HG03575 (cell line): ENCODE results near the gene PARD3.

ENCODE experiments used
- ATAC-seq: cut with Tn5 transposase; IDR thresholded peaks from one replicate; pipeline ENCODE4 v1.9.1; 2021; ENCODE audit not compliant: unreplicated experiment, insufficient number of reproducible peaks, low FRiP score; ENCODE audit errors: extremely low read depth

Gene PARD3

DNA sequence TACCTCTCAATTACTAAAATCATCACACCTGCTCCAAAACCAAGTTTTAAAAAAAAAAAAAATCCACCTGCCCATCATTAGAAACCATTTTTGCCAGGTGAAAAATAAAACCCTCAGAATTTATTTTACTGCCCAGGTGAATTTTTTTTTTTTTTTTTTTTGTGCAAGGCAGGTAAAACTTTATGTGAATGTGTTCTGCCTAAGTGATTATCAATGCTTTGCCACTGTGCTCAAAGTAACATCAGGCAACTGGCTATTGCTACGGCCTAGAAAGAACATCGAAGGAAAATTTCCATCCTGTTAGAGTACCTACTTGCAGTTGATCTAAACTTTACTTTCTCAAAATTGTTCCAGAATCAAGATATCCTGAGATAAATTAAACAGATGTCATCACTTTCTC lies 512.1 kb downstream of the PARD3 start:
- no peak for ATAC-seq

DNA sequence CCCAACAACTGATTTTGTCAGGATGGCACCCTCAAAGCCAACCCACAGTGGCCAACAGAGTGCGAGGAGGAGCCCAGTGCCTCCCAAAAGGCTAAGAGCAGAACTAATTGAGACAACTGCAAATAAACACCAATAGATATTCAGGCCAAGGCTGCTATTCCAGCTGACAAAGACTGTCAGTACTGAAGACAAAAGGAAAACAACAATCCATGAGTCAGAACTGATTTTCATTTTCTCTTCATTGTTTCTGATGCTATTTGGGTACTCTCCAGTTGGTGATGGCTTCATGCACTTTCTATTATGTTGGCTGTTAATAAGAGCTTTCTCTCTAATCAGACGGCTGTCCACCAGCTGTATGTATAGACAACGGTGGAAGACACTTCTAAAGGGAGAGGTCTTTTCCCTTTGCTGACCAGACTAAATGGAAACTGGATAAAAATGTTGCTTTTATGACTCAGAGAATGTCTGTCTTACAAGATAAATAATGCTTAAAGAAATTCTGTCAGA lies 515.9 kb downstream of the PARD3 start:
- ATAC-seq = no peak

DNA sequence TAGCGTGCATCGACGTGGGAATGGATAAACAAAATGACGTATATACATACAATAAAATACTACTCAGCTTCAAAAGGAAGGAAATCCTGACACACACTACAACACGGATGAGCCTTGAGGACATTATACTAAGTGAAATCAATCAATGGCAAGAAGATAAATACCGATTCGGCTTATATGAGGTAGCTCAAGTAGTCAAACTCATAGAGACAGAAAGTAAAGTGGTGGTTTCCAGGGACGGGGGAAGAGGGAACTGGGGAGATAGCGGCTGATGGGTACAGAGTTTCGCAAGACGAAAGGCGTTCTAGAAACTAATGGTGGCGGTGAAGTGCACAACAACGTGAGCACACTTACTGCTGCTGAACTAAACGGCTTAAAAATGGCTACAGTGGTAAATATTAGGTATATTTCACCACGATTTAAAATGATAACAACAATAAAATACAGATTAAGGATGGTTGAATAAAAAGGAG lies 516.7 kb downstream of the PARD3 start:
- ATAC-seq = no peak

DNA sequence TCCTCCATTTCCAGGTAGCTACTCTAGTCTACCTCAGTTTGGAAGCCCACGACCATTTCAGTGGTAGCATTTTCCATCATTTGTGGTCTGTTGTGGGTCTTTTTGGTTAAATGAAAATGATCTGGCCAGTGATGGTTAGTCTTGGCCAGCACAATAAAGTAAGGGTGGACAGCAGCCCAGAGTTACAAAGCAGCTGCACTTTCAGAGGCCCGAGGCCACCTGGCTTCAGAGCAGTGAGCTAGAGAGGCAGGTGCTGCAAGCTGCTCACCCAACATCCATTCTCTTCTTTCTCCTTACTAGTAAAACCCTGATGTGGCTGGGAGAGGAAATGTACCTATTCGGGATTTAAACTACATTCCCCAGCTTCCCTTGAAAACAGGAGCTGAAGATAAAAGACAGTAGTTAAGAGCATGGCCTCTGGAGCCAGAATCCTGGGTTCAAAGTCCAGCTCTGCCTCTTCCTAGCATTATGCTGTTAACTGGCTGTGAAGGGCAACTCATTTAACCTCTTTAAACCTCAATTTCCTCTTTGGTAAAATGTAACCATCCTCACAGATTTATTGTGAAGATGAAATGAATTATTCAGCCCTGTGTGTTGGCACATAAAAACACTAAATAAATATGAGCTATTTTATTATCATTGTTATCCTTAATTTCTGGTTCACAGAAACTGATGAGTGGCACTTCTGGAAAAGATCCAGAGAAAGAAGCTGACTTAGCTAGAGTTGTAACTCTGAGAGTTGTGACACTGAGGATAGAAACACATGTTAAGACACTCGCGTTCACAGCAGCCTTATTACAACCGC lies 517.4 kb downstream of the PARD3 start:
- ATAC-seq = no peak

DNA sequence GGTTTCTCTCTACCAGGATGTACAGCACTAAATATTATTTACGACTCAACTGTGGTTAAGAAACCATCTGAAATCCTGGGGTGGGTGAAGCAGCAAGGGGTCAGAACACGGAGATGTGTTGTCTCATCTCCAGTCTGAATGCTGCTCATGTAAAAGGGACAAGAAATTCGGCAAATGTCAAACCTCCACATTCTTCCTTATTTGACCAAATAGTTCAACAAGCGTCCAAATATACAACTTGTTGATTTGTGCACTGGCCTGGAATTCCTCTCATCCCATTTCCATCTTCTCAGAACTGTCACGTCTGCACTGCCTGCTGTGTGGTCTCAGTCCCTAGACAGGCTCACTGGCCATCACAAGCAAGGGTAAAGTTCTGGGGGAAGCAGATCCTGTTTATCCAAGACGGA lies 520.0 kb downstream of the PARD3 start:
- ATAC-seq = no peak

DNA sequence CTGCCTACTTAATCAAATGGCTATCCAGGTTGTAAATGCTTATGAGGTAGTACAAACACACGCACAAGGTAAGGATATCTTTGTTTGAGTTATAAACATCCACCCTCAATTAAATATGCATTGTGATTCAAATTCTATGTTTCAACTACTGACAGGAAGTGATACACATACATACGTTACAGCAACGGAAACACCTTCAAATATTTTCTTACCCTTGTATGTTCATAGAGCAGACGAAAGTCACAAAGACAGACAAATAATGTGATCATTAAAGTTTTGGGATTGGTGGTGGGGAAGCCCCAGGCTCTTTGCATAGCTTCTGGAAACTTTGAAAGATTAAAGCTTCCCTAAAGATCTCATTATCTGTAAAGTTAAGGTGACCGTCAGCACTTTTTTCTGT lies 521.0 kb downstream of the PARD3 start:
- no peak for ATAC-seq

DNA sequence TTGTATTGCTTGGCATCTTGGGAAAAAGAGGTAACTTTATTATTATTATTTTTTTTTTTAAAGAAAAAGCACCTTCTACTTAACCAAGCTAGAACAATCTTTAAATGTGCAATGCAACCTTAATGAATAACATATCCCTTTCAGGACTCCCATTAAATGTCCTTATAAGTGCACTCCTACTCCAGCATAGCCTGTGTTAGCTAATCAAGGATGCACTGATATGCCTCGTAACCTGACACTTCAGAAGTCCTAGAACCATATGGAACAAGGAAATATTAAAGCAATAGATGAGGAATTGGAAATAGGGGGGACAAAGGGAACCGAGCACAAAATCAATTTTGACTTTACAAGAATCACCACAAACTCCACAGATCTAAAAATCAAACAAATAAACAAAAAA lies 522.4 kb downstream of the PARD3 start:
- ATAC-seq = no peak

DNA sequence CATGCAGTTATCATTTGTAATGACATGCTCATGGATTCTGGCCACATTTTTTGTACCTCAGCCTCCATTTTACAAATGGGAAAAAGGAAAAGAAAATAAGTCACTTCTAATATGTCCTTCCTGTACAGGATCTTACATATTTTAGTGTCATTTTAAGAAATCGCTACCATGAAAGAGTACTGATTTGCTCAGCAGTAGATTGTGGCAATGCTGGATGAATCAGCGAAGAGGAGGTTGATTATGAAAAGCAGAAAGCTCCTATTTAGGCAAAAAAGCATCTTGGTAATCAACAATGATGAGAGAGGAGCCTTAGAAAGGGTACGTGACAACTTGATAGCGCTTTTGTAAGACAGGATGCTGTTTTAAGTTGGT lies 522.9 kb downstream of the PARD3 start:
- ATAC-seq = no peak

DNA sequence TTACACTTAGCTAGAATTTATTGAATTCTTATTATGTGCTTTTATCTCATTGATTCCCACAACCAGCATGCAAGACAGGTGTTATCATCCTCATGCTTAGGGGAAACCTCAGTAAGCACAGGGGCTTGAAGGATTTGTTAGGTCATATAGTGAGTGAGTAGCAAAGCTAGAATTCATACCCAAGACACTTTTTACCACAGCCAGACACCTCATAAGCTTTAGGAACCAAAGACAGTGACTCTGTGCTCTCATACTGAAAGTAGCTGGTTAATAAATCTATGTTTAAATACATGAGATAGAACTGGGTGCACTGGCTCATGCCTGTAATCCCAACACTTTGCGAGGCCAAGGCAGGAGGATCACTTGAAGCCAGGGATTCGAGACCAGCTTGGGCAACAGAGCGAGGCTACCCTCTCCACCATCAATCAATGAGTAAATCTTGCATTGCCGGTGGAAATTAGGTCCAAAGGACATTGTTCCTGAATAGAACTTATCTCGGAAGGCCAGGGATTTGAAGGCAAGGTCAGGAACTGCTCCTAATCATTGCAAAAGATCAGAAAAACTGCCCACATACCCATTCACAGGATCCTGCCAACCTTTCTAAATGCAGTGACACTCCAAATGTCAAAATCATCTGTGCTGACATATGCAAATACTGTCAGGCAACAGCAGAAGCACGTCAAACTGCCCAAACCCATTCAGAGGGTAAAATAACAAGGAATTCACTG lies 523.5 kb downstream of the PARD3 start:
- ATAC-seq = no peak

DNA sequence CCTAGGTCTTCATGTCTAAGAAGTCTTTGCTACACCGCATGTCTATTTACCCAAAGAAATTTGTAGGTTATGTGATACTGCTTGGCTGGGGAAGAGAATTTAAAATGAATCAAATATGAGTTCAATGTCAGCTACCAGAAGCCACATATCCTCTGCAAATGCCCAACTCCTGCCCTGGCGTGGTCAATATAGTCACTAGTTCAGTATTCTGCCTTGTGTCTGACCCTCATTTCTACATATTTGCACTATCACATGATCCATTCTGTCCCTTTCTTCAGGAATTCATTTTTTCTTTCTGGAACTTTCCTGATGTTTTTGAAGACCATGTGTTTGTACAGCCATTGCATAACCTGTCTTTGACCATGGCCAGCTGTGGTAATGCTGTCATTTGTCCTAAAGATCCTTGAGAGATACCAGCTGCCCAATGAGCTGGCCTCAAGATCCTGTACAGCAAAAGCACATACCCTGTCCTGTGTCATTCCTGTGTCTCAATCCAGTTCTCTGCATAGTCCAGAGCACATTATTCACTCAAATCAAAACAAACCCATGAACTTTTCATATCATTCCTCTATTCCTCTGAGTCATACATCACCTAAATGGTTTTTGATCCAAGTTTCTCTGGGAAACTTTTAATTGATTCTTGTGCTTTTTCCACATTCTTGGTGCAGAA lies 524.5 kb downstream of the PARD3 start:
- ATAC-seq = no peak

DNA sequence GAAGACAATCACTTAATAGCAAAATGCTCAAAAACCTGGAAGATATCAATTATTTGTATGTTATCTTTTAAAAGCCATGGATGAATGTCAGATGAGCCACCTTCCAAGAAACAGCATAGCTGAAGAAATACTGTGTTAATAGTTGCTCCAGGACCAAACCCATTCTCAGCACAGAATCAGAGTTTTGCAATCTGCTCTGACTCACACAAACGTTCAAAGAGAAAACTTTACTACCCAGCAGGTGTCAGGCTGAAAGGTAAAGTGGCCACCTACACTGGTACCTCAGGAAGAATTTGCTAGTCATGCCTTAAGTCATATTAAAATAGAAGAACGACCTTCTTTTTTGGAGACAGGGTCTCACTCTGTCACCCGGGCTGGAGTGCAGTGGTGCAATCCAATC lies 526.5 kb downstream of the PARD3 start:
- no peak for ATAC-seq

DNA sequence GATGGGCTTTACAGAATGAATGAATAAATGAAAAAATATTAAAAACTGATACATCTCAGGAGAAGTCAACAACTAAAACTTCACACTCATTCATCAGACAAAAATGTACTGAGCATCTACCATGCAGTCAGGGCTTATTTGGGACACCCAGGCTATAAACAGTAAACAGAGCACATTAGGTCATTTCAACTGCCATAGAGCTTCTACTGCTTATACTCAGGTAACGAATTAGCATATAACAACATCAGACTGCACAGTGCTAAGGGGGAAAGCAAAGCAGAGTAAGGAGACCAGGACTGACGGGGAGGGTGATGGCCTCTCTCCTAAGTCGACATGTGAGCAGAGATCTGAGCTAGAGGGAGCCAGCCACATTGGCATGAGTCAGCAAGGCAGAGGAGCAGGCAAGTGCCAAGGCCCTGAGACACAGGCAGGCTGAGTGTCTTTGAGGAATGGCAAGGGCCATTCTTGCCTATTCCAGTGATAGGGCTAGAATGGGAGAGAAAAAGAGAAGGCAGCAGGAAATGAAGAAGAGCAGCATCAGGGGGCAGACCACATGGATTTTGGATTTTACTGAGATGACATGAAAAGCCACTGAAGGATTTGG lies 528.9 kb downstream of the PARD3 start:
- ATAC-seq = no peak

DNA sequence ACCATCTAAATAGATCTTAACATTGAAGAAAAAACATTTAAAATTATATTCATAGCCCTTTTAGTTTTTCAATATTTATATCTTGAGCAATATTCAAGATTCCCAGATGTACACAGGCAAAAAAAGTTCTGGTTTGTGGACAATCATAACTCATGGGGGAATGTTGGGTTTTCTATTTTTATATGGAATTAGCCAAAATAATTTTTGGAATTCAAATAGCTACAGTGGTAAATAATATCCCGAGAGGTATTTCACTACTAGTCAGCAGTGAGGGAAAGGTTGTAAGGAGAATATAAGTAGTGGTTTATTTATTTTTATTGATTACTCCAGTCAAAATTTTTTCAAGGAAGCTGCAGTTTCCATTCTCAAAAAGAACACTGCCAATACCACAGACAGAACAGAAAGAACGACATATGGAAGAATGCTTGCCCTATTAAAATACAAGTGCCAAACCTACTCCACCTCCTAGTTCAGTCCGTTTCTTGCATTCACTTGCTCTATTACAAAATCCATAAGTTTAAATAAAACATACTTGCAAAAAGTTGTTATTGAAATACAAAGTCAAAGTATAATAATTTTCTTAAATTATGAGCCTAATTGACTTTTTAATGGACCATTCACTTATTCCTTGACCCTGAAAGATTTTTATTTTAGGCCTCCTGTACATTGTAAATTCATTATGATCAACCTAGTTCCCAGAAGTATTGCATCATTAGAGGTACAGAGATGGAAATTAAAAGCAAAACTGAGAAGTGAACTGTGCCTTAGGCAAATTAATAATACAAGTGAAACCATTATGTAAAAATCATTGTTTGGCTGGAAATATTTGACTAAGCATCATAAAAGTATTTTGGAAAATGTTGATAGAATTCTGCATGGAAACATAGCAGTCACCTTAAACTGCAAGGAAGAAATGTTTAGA lies 533.2 kb downstream of the PARD3 start:
- no peak for ATAC-seq

DNA sequence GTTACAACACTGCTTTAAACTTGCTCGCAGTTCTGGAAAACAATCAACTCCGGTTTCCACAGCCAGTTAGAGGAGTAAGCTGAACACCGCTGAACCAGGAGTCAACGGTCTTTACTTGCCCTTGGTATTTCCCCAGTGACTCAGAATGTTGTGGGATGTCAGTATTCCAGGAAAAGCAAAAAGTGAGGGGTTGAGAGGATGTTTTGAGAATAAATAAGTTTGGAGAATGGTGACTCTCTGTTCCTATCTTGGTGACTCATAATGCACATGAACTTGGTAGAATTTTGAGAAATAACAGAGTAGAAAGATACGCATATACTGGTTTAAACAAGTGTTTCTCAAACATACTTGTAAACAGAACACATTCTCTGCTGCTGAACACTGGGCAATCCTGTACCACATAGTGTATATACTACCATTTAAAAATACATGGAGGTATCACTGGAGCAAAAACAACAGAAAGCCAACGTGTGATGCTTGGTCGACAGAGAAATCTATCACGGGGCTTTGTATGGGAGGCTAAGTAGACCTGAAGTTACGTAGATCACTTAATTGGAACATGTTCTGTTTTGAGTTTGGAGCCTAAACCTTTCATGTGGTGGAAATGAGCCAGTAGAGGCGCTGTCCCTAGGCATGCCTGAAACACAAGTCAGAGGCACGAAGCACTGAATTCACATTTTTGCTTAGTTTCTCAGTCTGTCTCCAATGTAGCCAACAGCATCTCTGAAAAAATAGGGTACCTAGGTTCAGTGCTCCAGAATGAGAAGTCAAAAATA lies 534.3 kb downstream of the PARD3 start:
- no peak for ATAC-seq

DNA sequence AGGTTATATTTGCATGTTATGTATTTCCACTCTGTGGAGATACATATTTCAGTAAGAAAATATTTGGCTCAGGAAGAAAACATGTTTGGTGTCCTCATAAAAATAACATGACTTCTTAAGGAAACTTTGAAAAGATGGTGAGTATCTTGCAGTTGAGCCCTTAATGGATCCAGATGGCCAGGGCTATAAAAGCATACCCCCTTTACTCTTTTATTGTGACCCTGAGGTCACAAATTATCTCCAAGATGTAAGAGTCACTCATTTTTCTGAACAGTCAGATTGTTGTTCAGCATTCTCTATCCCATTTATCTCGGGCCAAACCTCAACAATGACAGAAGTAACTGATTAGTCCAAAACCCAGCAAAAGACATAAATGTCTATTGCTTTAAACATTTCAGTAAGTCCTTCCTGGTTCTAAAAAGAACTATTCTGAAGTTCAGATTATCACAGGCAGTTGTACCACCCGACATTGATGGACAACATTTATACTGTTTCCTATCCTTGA lies 539.4 kb downstream of the PARD3 start:
- no peak for ATAC-seq

DNA sequence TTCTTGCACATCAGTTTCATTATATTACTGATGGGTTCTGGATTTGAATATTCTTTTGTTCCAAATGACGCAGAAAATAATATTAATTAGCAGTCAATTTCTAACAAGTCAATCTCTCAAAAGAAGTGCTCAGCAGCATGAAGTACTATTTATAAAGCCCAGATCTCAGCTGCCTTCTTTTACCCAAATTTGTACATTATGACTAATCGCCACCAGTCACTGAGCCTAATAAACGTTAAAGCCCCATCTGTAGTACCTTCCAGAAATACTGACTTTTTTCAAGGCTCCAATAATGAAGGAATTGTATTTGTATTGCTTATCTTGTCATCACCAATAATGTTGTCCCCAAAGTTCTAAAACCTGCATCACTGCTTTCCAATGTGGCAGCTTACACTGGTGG lies 540.2 kb downstream of the PARD3 start:
- no peak for ATAC-seq

DNA sequence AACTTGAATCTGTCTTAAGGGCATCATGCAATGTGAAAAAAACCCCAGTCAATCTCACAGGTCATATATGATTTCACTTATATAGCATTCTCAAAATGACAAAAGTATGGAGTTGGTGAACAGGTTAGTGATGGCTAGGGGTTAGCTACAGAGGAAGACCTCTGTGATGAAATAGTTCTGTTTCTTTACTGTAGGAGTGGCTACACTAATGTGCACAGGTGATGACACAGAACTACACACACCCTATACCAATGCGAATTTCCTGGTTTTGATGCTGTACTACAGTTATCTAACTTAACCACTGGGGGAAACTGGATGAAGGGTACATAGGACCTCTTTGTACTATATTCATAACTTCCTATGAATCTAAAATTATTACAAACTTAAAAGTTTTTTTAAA lies 541.8 kb downstream of the PARD3 start:
- no peak for ATAC-seq

DNA sequence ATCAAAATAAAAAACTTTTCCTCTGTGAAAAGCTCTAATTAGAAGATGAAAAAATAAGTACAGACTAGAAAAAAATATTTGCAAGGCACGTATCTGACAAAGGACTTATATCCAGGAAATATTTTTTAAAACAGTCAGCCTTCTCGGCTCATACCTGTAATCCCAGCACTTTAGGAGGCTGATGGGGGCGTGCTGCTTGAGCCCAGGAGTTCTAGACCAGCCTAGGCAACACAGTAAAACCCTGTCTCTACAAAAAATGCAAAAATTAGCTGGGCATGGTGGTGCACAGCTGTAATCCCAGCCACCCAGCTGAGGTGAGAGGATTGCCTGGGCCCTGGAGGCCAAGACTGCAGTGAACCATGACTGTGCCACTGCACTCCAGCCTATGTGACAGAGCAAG lies 542.8 kb downstream of the PARD3 start:
- ATAC-seq = no peak
